SHP77 (cell line): Measurements from ENCODE around the gene WDR90.

Source experiments
- DNase-seq, 2 experiments: peaks; one replicate each; lab custom pipeline; 2025; lab: John Stamatoyannopoulos, UW

The WDR90 gene

GRCh38 chr16:676913-677312 lies 27.7 kb downstream of the WDR90 start:
- no peak for DNase-seq

DNA sequence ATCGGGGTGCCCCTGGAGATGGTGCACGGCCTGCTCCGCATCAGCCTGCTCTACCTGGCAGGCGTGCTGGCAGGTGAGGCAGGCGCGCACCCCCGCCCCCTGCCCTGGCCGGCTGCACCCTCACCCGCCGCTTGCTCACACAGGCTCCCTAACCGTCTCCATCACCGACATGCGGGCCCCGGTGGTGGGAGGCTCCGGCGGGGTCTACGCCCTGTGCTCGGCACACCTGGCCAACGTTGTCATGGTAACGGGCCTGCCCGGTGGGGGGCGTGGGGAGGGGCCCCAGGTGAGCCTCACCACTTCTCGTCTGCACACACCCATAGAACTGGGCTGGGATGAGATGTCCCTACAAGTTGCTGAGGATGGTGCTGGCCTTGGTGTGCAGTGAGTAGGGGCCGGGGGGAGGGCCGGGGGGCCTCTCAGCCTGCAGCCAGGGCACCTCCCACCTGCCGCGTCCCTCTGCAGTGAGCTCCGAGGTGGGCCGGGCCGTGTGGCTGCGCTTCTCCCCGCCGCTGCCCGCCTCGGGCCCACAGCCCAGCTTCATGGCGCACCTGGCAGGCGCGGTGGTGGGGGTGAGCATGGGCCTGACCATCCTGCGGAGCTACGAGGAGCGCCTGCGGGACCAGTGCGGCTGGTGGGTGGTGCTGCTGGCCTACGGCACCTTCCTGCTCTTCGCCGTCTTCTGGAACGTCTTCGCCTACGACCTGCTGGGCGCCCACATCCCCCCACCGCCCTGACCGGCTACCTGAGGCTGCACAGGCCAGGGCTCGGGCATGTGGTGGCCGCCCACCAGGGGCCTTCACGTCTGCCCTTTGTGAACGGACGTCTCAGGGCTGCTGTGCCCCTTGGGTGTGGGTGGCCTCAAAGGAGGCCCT lies 28.4 kb downstream of the WDR90 start:
- DNase-seq, result no peak

DNA sequence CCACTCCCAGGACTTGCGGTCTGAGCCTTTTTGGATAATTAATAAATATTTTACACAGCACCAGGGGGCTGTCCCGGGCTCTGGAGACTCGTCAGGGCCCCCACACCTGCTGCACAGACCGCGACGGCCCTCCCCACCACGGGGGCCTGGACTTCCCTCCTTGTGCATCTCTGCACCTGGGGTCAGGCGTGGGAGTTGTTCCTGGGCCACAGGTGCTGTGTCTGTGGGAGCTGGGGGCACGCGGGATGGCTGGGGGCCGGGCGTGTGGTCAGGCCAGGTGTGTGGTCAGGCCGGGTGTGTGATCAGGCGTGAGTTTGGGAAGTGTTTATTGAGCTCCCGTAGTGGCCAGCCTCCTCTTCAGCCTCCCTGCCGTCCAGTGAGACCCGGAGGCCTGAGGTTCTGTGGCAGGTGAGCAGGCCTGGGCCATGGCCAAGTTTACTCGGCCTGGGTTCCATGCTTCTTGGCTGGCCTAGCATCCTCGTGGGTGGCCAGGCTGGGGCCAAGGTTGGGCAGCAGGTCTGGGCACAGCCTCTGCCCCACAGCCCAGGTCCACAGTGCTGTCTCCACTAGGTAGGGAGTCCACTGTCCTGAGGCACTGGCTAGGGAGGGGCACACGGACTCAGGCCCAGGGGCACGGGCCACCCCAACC lies 29.2 kb downstream of the WDR90 start:
- DNase-seq, result no peak

DNA sequence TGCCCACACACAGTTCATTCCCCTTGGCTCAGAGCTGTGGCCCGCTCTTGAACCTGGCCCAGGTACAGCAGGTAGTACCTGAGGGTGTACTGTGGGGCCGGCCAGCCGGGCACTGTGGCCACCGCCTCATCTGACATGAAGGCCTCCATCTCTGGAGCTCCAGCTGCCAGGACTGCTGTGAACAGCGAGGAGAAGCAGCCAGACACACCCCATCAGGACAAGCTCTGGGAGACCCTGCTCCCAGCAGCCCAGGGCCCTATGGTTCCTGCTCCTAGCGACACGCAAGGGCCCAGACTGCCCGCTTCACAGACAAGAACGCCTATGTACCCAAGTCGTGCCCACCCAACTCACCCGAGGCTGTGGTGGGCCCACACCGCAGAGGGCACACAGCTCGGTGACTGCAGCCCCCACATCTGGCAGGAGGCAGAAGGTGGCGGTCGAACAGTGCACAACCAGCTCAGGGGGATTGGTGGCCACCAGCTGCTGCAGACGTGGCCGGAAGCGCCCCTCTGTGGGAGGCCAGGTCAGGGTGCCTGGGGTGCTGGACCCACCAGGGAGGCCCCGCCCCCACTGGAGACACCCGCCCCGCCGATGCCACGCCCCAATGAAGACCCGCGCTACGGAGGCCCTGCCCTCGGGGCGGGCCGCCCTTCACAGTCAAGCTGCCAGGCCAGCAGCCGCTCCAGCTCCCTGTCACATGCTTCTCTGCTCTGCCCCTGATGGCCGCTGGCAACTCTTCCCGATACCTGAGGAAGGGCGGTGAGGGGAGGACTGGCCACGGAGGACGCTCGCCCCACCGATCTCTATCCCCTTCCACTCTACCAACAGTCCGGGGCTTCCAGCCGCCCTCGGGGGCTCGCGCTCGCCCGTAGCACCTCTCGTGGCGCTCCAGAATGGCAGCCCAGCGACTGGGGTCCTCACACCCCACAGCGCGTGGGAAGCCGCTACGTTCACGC lies 30.0 kb downstream of the WDR90 start:
- DNase-seq, result peak; percentile 54 to 72

DNA sequence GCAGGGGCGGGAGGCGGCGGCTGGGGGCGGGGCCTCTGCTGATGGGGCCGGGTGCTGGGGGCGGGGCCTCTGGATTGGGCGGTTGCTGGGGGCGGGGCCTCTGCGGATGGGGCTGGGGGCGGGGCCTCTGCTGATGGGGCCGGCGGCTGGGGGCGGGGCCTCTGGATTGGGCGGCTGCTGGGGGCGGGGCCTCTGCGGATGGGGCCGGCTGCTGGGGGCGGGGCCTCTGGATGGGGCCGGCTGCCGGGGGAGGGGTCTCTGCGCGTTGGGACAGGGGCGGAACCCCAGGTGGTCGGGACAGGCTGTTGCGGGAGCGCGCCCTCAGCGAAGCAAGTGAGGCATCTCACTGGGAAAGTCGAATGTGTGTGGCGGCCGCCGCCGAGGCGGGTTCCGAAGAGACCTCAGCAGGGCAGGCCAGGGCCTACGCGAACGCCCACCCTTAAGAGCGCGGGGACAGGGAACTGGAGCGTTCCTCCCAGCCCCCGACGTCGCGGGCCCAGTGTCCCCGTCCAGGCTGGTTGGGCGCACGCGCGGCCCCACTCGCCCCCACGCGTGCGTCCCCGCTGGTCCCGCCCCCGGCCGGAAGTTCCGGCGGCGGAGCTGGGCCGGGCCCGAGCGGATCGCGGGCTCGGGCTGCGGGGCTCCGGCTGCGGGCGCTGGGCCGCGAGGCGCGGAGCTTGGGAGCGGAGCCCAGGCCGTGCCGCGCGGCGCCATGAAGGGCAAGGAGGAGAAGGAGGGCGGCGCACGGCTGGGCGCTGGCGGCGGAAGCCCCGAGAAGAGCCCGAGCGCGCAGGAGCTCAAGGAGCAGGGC lies 30.9 kb downstream of the WDR90 start, which contains the start of gene STUB1:
STUB1 (plus strand) TSS at position 597 of the 811 bp plus-strand sequence; CDS start at position 713, 116 bp downstream.
- DNase-seq, result peak; percentile 71 to 88

GRCh38 chr16:680625-680945 lies 31.4 kb downstream of the WDR90 start:
- no peak for DNase-seq

DNA sequence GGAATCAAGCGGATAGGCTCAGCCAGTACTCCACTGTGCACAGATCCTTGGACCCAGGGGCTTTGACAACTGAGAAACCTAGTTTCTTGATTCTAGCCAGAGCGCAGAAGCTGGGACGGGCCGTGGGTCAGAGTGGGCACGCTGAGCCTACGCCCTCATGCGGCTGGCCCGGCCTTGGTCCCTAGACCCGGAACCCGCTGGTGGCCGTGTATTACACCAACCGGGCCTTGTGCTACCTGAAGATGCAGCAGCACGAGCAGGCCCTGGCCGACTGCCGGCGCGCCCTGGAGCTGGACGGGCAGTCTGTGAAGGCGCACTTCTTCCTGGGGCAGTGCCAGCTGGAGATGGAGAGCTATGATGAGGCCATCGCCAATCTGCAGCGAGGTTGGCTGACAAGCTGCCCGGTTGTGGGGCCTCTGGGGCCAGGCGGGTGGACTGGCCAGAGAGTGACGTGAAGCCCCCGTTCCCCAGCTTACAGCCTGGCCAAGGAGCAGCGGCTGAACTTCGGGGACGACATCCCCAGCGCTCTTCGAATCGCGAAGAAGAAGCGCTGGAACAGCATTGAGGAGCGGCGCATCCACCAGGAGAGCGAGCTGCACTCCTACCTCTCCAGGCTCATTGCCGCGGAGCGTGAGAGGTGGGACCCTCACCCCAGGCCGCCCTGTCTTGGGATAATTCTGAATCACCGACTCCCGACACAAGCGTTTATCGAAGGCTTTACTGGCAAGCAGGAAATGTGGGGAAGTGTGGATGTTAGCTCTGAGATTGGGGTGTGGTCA lies 32.0 kb downstream of the WDR90 start:
- DNase-seq, result no peak

- no peak for DNase-seq
These were observed 32.7 kb downstream of the WDR90 start for GRCh38 chr16:681746-682427.

DNA sequence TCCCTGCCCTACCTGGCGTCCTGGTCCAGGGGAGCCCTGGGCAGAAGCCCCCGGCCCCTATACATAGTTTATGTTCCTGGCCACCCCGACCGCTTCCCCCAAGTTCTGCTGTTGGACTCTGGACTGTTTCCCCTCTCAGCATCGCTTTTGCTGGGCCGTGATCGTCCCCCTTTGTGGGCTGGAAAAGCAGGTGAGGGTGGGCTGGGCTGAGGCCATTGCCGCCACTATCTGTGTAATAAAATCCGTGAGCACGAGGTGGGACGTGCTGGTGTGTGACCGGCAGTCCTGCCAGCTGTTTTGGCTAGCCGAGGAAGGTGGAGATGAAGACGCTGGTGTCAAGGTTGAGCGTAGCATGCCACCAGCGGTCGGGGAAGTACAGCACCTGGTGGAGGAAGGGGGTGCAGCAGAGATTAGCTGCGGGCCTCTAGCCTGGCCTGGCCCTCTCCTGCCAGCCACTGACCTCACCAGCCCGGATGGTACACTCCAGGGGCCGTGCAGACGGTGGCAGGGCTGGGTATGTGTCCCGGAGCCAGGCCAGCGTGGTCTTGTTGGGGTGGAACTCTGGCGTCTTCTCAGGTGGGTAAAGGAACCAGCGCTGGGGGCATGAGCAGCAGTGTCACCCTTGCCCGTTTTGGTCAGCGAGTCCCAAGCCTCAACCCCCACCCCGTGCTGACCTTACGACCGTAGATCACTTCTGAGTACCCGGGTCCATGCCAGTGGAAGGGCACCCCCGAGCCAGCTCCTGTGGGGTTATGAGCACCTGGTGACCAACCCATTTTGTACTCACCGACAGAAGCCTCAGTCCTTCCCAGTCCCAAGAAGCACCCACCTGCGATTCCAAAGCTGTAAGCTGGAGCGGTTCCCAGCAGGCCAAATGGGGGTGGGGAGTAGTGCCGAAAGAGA lies 33.6 kb downstream of the WDR90 start:
- DNase-seq, result no peak

GRCh38 chr16:683396-684070 lies 34.4 kb downstream of the WDR90 start:
- DNase-seq, result no peak

DNA sequence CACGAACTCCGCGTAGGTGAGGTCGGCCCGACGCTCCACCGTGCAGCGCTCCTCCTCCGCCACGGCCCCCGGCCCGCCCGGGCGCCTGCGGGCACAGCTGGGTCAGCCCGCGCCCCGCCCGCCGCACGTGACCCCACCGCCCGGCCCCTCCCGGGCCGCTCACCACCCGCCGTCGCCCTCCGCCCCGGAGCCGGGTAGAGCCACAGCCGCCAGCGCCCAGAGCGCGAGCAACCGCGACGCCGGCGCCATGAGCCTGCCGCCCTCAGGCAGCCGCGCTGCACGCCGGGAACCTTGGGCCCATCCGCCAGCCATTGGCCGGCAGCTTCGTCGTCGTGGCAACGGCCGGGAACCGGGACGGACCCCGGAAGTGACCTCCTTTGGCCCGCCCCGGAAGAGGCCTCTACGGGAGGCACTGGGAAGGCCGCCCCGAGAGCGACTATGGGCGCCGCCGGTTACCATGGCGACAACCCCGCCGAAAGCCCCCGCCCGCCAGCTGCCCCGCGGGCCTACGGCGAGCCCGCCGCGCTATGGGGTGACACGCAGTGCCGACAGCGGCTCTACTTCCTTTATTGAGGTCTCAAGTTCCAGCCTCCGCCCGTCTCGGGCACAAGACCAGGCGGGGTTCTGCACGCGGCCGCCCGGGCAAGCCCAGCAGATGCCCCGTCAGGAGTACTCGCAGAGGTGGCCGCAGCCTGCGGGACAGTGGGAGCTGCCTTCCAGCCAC lies 35.1 kb downstream of the WDR90 start, which contains the start of gene JMJD8:
JMJD8 (minus strand) TSS at position 264 of the 724 bp plus-strand sequence; CDS start at position 249, 15 bp downstream.
- DNase-seq, result peak; percentile 90 to 97

- peak; percentile 71 to 86 for DNase-seq
These were observed 36.0 kb downstream of the WDR90 start for GRCh38 chr16:684961-685696.

DNA sequence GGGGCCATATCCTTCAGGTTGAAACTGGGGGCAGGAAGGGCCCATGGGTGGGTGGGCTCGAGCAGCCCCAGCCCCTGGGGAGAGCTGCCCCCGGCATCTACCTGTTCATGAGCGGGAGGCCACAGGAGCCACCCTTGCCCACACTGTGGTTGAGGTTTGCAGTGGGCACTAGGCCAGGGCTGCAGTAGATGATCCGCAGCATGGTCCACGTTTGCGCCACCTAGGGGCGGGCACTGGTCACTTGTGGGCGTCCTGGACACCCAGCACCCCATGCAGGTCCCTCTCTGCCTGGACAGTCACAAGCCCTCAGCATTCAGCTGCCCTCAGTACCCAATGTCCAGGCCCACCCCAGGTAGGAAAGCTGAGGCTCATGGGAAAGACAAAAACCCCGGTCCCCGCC lies 36.8 kb downstream of the WDR90 start:
- peak in 1 of 2 experiments; percentile 66 for DNase-seq

- no peak for DNase-seq
These were observed 37.5 kb downstream of the WDR90 start for GRCh38 chr16:686459-687260.

GRCh38 chr16:687499-687898 lies 38.3 kb downstream of the WDR90 start:
- no peak for DNase-seq
